Uterus (tissue), 2 donors: ENCODE measurements around the gene CPOX.

Experiments
- POLR2A ChIP-seq, 2 donors: fragments of 450-650 bp; IDR thresholded peaks; one replicate each; pipeline ENCODE4 v1.6.1; 2016; ENCODE audit warnings: antibody characterized with exemption in 2 of 2, mild to moderate bottlenecking in 1 of 2, moderate library complexity in 1 of 2
- TF ChIP-seq, protein P1 (sequence below), 4 experiments: fragments of 200-600 bp in 2 of 4; fragments of 450-650 bp in 2 of 4; sonication (generic) in 2 of 4; IDR thresholded peaks; one replicate each; pipeline ENCODE4 v1.5.1; 2016 to 2019; ENCODE audit warnings: antibody characterized with exemption in 4 of 4, mild to moderate bottlenecking in 2 of 4, moderate library complexity in 1 of 4

DNA sequence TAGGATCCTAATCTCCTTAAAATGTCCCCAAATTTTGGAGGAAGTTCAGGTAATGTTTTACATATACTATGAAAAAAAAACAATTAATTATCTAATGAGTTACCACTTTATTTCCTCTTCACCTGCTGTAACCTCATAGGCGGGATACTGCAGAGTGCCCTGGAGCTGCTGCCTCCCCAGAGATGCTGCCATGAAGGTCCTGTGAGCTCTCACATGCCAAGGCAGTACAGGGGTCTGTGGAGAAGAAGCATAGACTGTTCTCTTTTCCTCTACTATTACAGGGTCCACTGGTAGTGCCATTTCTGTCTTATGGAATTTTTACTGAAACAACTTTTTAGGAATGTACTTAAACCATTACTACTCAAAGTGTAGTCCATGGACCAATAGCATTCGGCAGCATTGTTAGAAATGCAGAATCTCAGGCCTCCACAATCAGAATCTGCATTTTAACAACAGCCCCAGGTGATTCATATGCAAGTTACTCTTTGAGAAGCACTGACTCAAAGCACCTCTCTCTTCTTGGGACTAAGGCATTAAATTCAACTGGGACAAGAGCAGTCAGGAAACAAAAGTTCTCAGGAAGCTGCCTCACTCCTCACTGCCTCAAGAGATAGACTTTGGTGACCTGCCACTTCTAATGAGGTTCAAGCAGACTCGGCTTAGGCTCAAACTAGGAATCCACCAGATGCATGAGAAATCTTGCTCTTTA is 30.3 kb upstream of the CPOX start:
- no peak for TF ChIP-seq POLR2A (IDR thresholded peaks at IDR 0.05)
- TF ChIP-seq, protein P1, sequence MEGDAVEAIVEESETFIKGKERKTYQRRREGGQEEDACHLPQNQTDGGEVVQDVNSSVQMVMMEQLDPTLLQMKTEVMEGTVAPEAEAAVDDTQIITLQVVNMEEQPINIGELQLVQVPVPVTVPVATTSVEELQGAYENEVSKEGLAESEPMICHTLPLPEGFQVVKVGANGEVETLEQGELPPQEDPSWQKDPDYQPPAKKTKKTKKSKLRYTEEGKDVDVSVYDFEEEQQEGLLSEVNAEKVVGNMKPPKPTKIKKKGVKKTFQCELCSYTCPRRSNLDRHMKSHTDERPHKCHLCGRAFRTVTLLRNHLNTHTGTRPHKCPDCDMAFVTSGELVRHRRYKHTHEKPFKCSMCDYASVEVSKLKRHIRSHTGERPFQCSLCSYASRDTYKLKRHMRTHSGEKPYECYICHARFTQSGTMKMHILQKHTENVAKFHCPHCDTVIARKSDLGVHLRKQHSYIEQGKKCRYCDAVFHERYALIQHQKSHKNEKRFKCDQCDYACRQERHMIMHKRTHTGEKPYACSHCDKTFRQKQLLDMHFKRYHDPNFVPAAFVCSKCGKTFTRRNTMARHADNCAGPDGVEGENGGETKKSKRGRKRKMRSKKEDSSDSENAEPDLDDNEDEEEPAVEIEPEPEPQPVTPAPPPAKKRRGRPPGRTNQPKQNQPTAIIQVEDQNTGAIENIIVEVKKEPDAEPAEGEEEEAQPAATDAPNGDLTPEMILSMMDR (IDR thresholded peaks at IDR 0.05), result no peak
